Hematopoietic multipotent progenitor cell treated with erythropoietin and hydrocortisone succinate and interleukin-3 and kit ligand, for 8 days (in vitro differentiated cells): ENCODE results near the gene DDX42.
A peak's percentile ranks its signal among the peaks of the same experiment; 100 is the strongest.
"Not testable (repeated sequence)": the region's sequence is repeated elsewhere in the genome, so short reads cannot be mapped to it uniquely, and the experiment has no call there.

Experiments used
- DNase-seq: peaks from one replicate; pipeline ENCODE4 v3.0.0-alpha.2; 2015

Gene DDX42

GRCh38 chr17:63841350-63842172 is 67.6 kb downstream of the DDX42 start:
- peak; percentile 33 for DNase-seq

DNA sequence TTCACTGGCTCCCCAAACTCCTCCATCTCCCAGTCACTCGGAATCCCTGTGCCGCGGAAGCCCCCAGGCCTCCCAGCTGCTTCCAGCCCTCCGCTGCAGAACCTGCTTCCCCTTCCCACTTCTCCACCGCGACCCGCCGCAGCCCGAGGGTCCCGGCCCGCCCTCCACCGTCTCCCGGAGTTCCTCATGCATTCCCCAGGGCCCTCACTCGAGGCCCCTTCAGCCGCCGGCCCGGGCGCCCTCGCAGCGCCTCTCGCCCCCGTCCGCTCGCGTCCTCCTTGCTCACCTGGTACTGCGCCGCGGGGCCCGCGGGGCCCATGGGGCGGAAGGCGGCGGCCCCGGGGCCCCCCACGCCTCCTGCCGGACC is 68.2 kb downstream of the DDX42 start:
- DNase-seq: peak; percentile 24

- DNase-seq: peak; percentile 97
Measured at GRCh38 chr17:63842540-63843386, 68.8 kb downstream of the DDX42 start, which contains the start of gene SMARCD2. SMARCD2 (minus strand) TSS chr17:63842685; CDS start chr17:63842674, 11 bp downstream.

GRCh38 chr17:63843387-63843888 is 69.5 kb downstream of the DDX42 start:
- DNase-seq: peak; percentile 65

DNA sequence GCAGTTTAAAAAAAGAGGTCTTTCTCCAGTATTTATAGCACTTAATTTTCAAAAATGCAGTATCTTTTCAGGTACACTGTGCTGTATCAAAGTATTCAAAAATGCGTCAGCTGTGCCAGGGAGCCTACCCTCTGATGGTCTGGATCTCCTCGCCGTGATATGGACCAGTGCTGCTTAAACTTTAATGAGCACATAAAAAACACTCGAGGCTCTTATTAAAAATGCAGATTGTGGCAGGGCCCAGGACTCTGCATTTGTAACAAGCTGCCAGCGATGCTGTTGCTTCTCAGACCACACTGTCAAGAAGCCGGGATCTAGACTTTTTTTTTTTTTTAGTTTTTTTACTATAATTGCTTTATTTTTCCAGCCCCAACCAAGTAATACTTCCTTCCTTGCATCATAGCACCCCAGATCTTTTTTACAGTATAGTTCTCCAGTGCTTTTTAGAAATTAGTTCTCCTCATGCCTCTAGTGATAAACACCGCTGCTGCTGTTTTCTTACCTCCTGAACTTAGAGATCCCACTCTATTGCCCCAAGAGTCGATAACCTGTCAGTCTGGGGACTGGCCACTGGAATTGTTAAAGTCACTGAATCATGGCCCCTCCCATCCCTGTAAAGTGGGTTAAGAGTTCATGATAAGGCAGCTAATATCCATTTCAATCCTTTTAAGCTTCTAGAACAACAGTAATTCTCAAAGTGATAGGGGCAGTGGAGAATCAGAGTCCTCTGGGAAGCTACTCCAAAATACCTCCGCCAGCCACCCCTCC is 70.1 kb downstream of the DDX42 start:
- DNase-seq: peak; percentile 71

- DNase-seq: no peak
Measured at GRCh38 chr17:63845509-63845908, 71.5 kb downstream of the DDX42 start.

DNA sequence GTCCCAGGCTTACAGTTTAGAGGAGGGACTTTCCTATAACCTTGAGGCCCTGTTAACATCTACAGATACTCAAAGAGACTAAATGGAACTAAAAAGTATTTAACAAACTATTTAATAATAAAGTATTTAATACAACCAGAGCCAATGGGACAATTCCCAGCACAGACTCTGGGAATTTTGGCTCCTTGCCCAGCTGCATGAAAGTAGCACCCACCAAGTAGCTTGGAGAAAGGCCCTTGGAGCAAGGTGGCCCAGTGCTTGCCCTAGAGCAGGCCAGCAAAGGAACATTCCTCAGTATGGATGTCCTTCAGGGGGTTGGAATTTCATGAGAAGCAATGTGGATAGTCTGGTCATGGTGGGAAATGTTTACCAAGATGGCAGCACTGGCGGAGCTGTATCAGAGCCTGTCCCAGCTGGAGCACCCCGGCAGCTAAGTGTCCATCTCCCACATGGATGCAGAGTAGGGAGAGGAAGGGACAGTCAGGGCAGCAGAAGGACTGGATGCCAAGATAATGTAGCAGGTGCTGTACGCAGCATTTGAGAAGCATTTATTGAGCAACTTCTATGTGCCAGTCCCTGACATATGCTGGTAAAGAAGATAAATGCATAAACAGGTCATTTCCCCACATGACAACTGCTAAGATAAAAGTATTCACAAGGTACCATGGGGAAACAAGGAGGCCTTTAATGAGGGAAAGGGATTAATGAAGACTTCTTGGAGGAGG is 73.7 kb downstream of the DDX42 start:
- DNase-seq: no peak

- DNase-seq: peak; percentile 95
Measured at GRCh38 chr17:63848834-63849689, 75.1 kb downstream of the DDX42 start.

DNA sequence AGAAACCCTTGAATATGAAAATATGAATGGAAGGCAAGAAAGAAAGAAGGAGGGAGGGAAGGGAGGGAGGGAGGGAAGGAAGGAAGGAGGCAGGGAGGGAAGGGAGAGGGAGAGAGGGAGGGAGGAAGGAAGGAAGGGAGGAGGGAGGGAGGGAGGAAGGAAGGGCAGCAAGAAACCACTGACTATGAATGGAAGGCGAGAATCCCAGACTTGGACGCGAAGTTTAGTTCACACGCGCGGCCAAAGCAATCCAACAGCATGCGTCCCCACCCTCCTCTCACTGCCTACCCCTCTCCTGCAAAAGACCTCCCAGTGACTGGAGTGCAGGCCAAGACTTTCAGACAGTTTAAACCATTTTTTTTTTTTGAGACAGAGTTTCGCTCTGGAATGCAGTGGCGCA is 76.4 kb downstream of the DDX42 start:
- no peak for DNase-seq

- no peak for DNase-seq
Measured at GRCh38 chr17:63853260-63853659, 79.3 kb downstream of the DDX42 start.

DNA sequence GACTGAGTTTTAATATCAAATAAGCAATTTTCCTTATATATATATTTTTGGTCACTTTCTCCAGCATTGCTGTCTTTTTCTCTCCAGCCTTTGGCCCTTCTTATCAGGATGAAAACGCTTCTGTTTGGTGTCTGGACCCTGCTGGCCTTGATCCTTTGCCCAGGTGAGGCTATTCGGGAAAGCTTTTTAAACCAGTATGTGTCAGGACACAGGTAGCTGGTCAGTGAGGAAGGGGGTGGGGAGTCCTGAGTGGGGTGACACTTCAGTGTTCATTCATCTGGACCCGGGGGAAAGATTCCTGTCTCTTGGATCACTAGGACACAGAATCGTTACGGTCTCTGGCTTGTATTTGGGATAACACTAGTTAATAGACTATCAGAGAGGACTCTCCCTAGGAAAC is 80.7 kb downstream of the DDX42 start:
- no peak for DNase-seq

DNA sequence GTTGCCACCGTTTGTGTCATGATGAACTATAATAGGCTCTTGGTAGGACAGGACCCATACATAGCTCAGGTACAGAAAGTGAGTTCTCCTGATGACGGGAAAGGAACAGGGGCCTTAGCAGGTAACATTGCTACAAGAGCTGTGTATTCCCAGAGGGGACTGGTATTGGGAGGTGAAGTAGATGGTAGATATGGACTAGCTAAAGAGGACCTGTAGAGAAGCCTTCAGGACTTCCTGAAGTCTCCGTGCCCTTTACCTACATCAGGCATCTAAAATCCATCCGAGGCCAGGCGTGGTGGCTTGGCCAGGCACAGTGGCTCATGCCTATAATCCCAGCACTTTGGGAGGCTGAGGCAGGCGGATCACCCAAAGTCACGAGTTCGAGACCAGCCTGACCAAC is 81.2 kb downstream of the DDX42 start:
- DNase-seq: no peak

GRCh38 chr17:63856425-63856824 is 82.5 kb downstream of the DDX42 start:
- DNase-seq: not testable (repeated sequence)

GRCh38 chr17:63859257-63859656 is 85.3 kb downstream of the DDX42 start:
- no peak for DNase-seq

- not testable (repeated sequence) for DNase-seq
Measured at GRCh38 chr17:63866625-63867024, 92.7 kb downstream of the DDX42 start.
